GM18507 (cell line): Measurements from ENCODE around the gene RCSD1.

Source experiments
- DNase-seq: peaks from one replicate; pipeline ENCODE4 v3.0.0; 2011; ENCODE audit warnings: low read depth; ENCODE audit not compliant: insufficient read length; ENCODE audit errors: extremely low spot score
- FAIRE-seq: peaks from 2 replicates; lab custom pipeline; 2011; peaks lifted over from hg19 to GRCh38; lab: Jason Lieb, UNC

RCSD1 gene

GRCh38 chr1:167638064-167638463 is 8.0 kb downstream of the RCSD1 start:
- DNase-seq (no peak), FAIRE-seq (no peak)

GRCh38 chr1:167640051-167640450 is 10.0 kb downstream of the RCSD1 start:
- no peak for DNase-seq
- FAIRE-seq: no peak

GRCh38 chr1:167641786-167642500 is 11.9 kb downstream of the RCSD1 start:
- no peak for DNase-seq
- no peak for FAIRE-seq

- no peak for DNase-seq
- no peak for FAIRE-seq
Observed at GRCh38 chr1:167642501-167642826, 12.4 kb downstream of the RCSD1 start.

- FAIRE-seq (no peak), DNase-seq (no peak)
Observed at GRCh38 chr1:167643441-167643840, 13.4 kb downstream of the RCSD1 start.

- no peak for FAIRE-seq
- no peak for DNase-seq
Observed at GRCh38 chr1:167644551-167644950, 14.5 kb downstream of the RCSD1 start.

- no peak for DNase-seq
- no peak for FAIRE-seq
Observed at GRCh38 chr1:167645140-167645541, 15.1 kb downstream of the RCSD1 start.

- DNase-seq (no peak), FAIRE-seq (no peak)
Observed at GRCh38 chr1:167645625-167646414, 15.8 kb downstream of the RCSD1 start.

- DNase-seq (no peak), FAIRE-seq (no peak)
Observed at GRCh38 chr1:167648252-167648849, 18.3 kb downstream of the RCSD1 start.

GRCh38 chr1:167648978-167649744 is 19.1 kb downstream of the RCSD1 start:
- DNase-seq (no peak), FAIRE-seq (no peak)

- FAIRE-seq: peak; percentile 75
- no peak for DNase-seq
Observed at GRCh38 chr1:167650269-167651160, 20.5 kb downstream of the RCSD1 start.

GRCh38 chr1:167651161-167651693 is 21.2 kb downstream of the RCSD1 start:
- DNase-seq (no peak), FAIRE-seq (no peak)

- DNase-seq (no peak), FAIRE-seq (no peak)
Observed at GRCh38 chr1:167654975-167655575, 25.0 kb downstream of the RCSD1 start.

- FAIRE-seq: no peak
- no peak for DNase-seq
Observed at GRCh38 chr1:167656657-167657056, 26.6 kb downstream of the RCSD1 start.

GRCh38 chr1:167658574-167659328 is 28.7 kb downstream of the RCSD1 start:
- DNase-seq (no peak), FAIRE-seq (no peak)

- DNase-seq: no peak
- FAIRE-seq: no peak
Observed at GRCh38 chr1:167659450-167659849, 29.4 kb downstream of the RCSD1 start.

- FAIRE-seq (no peak), DNase-seq (no peak)
Observed at GRCh38 chr1:167659881-167660280, 29.8 kb downstream of the RCSD1 start.
